GM18951 (cell line): ENCODE results near the gene SLC37A2.

Experiments used
- POLR2A ChIP-seq: IDR thresholded peaks from 4 replicates; pipeline ENCODE4 v1.6.1; 2011; ENCODE audit warnings: mild to moderate bottlenecking; ENCODE audit not compliant: insufficient read length, insufficient read depth; ENCODE audit errors: extremely low read depth
- in situ Hi-C: fragments of 300-500 bp; cut with MboI; formaldehyde crosslinking; loops from one replicate; pipeline ENCODE4 v1.12.0; 2022; ENCODE audit warnings: low sequenced_read_pairs, mixed read lengths, inconsistent platforms; ENCODE audit not compliant: unreplicated experiment

The SLC37A2 gene

GRCh38 chr11:125123947-125124617, 61.0 kb downstream of the SLC37A2 start:
- in situ Hi-C loops, result no loop called here
- TF ChIP-seq POLR2A, result no peak

DNA sequence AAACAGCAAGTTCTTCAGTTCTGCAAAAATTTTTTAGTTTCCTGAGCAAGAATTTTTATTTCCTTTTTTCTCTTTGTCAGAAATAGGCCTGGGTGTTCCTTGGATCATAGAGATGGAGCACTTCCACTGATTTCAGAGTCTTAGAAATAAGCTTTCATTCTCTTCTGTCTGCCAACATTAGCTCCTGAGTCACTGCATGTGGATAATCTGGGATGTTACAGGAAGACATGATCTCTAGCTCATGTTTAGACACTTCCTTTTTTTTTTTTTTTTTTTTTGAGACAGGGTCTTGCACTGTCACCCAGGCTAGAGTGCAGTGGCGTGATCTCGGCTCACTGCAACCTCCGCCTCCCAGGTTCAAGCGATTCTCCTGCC, 61.5 kb downstream of the SLC37A2 start:
- no peak for TF ChIP-seq POLR2A
- in situ Hi-C loops, result no loop called here

- no peak for TF ChIP-seq POLR2A
- in situ Hi-C loops, result no loop called here
Observed at GRCh38 chr11:125128450-125128849, 65.3 kb downstream of the SLC37A2 start.

DNA sequence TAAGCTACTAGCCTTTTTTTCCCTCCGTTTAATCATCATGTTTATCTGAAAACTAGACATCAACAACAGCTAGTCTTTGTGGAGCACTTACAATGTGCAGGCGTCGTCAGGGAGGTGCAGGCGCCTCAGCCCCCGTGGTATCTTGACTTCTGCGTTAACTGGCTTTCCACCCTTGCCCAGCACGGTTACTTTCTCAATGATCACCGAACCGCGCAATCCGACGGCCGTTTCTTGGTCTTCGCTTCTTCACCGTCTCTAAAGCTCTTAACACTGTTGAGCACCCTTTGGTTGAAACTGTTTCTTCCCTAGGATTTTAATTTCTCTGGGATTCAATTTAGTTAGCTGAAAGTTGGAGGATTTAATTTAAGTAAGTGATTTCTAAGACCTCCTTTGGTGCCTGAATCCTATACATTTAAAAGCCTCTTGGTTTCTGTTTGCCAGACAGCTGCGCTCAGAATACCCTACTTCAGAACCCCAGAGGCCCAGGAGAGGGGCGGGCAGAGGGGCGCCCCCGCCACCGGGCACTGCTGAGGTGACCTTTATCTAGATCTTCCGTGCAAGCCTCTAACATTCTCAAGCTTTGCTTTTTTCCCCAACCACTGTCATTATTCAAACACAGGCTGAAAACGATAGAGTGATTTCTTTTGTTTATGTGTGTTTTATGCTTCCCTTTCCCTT, 66.3 kb downstream of the SLC37A2 start:
- no peak for TF ChIP-seq POLR2A
- in situ Hi-C loops, result no loop called here

GRCh38 chr11:125132071-125132470, 69.0 kb downstream of the SLC37A2 start:
- TF ChIP-seq POLR2A, result no peak
- in situ Hi-C loops, result no loop called here

- TF ChIP-seq POLR2A, result no peak
- in situ Hi-C loops, result no loop called here
Observed at GRCh38 chr11:125132596-125132995, 69.5 kb downstream of the SLC37A2 start.

DNA sequence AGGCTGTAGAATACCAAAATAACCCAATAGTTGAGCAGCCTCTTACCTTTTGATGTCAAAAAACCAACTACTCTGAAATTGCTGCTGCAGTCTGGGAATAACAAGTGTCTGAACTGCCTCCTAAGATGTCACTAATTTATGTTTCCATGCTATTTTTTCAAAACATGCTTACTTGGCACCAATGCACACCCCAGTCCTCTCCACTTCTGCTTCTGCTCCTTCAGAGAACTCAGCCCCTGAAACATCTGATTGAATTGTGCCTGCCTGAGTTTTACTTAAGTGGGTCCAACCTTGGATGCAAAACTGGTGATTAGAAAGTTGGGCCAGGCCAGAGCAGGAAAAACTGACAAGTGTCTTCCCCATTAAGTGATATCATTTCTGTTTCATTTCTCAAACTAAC, 72.9 kb downstream of the SLC37A2 start:
- TF ChIP-seq POLR2A, result no peak
- in situ Hi-C loops, result no loop called here

DNA sequence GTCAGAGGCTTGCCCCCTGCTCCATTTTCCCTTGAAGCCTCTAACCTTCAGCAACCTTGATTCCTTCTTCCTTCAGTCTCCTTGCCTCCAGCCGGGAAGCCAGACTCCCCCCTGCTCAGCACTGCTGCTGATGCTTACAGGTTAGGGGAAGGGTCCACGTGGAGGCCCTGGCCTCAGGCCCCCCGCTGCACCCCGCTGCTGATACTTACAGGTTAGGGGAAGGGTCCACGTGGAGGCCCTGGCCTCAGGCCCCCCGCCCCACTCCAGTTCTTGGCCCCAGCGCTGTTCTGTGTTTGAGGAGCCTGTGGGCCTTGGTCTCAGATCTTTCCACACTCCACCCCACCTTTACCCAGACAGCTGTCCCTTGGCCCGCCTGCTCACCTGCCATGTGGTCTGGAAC, 75.9 kb downstream of the SLC37A2 start:
- no peak for TF ChIP-seq POLR2A
- in situ Hi-C loops, result no loop called here

DNA sequence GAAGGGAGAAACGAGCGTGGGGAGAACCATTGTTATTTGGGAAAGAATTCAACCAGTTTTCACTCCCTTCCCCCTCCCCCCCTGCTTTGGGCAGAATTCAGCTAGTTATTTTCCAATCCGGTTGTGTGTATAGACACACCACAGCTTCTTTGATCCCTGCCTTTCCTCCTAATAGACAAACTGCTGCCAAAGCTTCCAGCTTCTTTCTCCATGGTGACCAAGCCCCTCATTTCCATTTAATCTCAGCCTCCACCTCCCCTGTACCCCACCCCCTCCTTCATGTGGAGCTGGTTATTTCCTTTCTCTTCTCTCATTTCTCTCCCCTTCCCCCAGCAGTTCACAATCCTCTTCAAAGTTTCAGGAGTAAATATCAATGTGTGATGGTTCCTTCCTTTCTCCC, 76.7 kb downstream of the SLC37A2 start:
- in situ Hi-C loops, result loop anchor here (10.0 kb wide), 1 partner anchor 165 kb away; no protein-coding TSS in a partner anchor

More for the DNA sequence above, 76.7 kb downstream of the SLC37A2 start:
- no peak for TF ChIP-seq POLR2A
